HG02981 (cell line): ENCODE measurements around the gene S100A16.

Source experiments
- ATAC-seq: cut with Tn5 transposase; IDR thresholded peaks from one replicate; pipeline ENCODE4 v1.9.1; 2021; ENCODE audit warnings: mild to moderate bottlenecking, moderate library complexity; ENCODE audit not compliant: unreplicated experiment

The S100A16 gene

GRCh38 chr1:153638261-153638660, 25.3 kb upstream of the S100A16 start:
- no peak for ATAC-seq

GRCh38 chr1:153636312-153636711, 23.4 kb upstream of the S100A16 start:
- ATAC-seq: no peak

- no peak for ATAC-seq
Measured at GRCh38 chr1:153635872-153636271, 22.9 kb upstream of the S100A16 start.

GRCh38 chr1:153633754-153634665, 21.1 kb upstream of the S100A16 start, which contains the start of gene CHTOP:
TSS of gene CHTOP (plus strand) at chr1:153634066. CDS start at chr1:153636589, 2,523 bp downstream.
- peak; percentile 85 for ATAC-seq

- no peak for ATAC-seq
Measured at GRCh38 chr1:153633161-153633753, 20.3 kb upstream of the S100A16 start.

GRCh38 chr1:153631047-153632022, 18.4 kb upstream of the S100A16 start:
- ATAC-seq: no peak

- ATAC-seq: no peak
Measured at GRCh38 chr1:153630384-153630783, 17.4 kb upstream of the S100A16 start.

GRCh38 chr1:153629971-153630370, 17.0 kb upstream of the S100A16 start:
- ATAC-seq: no peak

- ATAC-seq: no peak
Measured at GRCh38 chr1:153629343-153629665, 16.4 kb upstream of the S100A16 start.

- ATAC-seq: no peak
Measured at GRCh38 chr1:153628638-153629342, 15.9 kb upstream of the S100A16 start.

GRCh38 chr1:153627715-153628626, 15.0 kb upstream of the S100A16 start, which contains the start of gene S100A1:
TSS of gene S100A1 (plus strand) at chr1:153628434. CDS start at chr1:153630522, 2,088 bp downstream.
- no peak for ATAC-seq

GRCh38 chr1:153626904-153627714, 14.2 kb upstream of the S100A16 start, which contains the start of gene S100A13:
TSS of gene S100A13 (minus strand) at chr1:153627505. CDS start at chr1:153626472, 1,033 bp downstream.
- ATAC-seq: no peak

GRCh38 chr1:153626477-153626903, 13.6 kb upstream of the S100A16 start:
- ATAC-seq: no peak

GRCh38 chr1:153624965-153625611, 12.2 kb upstream of the S100A16 start:
- ATAC-seq: no peak

- ATAC-seq: no peak
Measured at GRCh38 chr1:153623101-153623500, 10.2 kb upstream of the S100A16 start.

- no peak for ATAC-seq
Measured at GRCh38 chr1:153619171-153619570, 6.2 kb upstream of the S100A16 start.

- peak; percentile 84 for ATAC-seq
Measured at GRCh38 chr1:153617663-153618062, 4.7 kb upstream of the S100A16 start.

GRCh38 chr1:153616917-153617311, 4.0 kb upstream of the S100A16 start:
- no peak for ATAC-seq
